Transverse colon (tissue), 3 donors: ENCODE results near the gene TMEM208.

Experiments
- CTCF ChIP-seq, 5 experiments: fragments of 200-600 bp in 3 of 5; fragments of 450-650 bp in 2 of 5; sonication (generic) in 3 of 5; IDR thresholded peaks; 1 replicate in 2 of 5; 2 replicates in 3 of 5; pipeline ENCODE4 v1.5.1; 2016 to 2017; ENCODE audit warnings: antibody characterized with exemption in 5 of 5, inconsistent platforms in 3 of 5, mild to moderate bottlenecking in 2 of 5, moderate library complexity in 1 of 5
- EP300 ChIP-seq: sonication (generic); formaldehyde crosslinking; IDR thresholded peaks from one replicate; pipeline ENCODE4 v1.6.1; 2017; ENCODE audit warnings: antibody characterized with exemption, low read depth
- POLR2A ChIP-seq: fragments of 450-650 bp; IDR thresholded peaks from one replicate; pipeline ENCODE4 v1.6.1; 2016; ENCODE audit warnings: antibody characterized with exemption, mild to moderate bottlenecking, moderate library complexity

- no peak for TF ChIP-seq CTCF (IDR thresholded peaks at IDR 0.05)
- TF ChIP-seq POLR2A: no peak
- no peak for TF ChIP-seq EP300
Observed at GRCh38 chr16:67190448-67191399, 36.2 kb upstream of the TMEM208 start.
